T-helper 22 cell (primary cell): ENCODE data around the gene F5.
"Not testable (repeated sequence)": the region's sequence is repeated elsewhere in the genome, so short reads cannot be mapped to it uniquely, and the experiment has no call there.

Experiments used
- DNase-seq: peaks from one replicate; pipeline ENCODE4 v3.0.0-alpha.2; 2020; ENCODE audit warnings: low read depth

Gene F5

GRCh38 chr1:169538998-169539871 lies 47.0 kb downstream of the F5 start:
- no peak for DNase-seq

GRCh38 chr1:169534653-169535052 lies 51.6 kb downstream of the F5 start:
- DNase-seq: no peak

GRCh38 chr1:169533528-169534190 lies 52.6 kb downstream of the F5 start:
- not testable (repeated sequence) for DNase-seq

- no peak for DNase-seq
These were observed 55.8 kb downstream of the F5 start for GRCh38 chr1:169530448-169530847.

- no peak for DNase-seq
These were observed 57.1 kb downstream of the F5 start for GRCh38 chr1:169529068-169529642.

- DNase-seq: no peak
These were observed 57.8 kb downstream of the F5 start for GRCh38 chr1:169528215-169529067.

GRCh38 chr1:169527451-169528214 lies 58.6 kb downstream of the F5 start:
- no peak for DNase-seq

GRCh38 chr1:169527001-169527400 lies 59.3 kb downstream of the F5 start:
- DNase-seq: no peak

GRCh38 chr1:169526120-169526832 lies 60.0 kb downstream of the F5 start:
- no peak for DNase-seq

GRCh38 chr1:169525391-169525790 lies 60.9 kb downstream of the F5 start:
- DNase-seq: no peak

GRCh38 chr1:169523904-169524303 lies 62.4 kb downstream of the F5 start:
- no peak for DNase-seq

- no peak for DNase-seq
These were observed 65.1 kb downstream of the F5 start for GRCh38 chr1:169521226-169521625.

- no peak for DNase-seq
These were observed 68.6 kb downstream of the F5 start for GRCh38 chr1:169517558-169518186.

- no peak for DNase-seq
These were observed 70.6 kb downstream of the F5 start for GRCh38 chr1:169515641-169516040.

- no peak for DNase-seq
These were observed 71.6 kb downstream of the F5 start for GRCh38 chr1:169514566-169515270.

GRCh38 chr1:169513208-169513607 lies 73.1 kb downstream of the F5 start:
- no peak for DNase-seq

GRCh38 chr1:169511316-169512005 lies 74.8 kb downstream of the F5 start:
- DNase-seq: no peak

- no peak for DNase-seq
These were observed 76.2 kb downstream of the F5 start for GRCh38 chr1:169510060-169510459.

GRCh38 chr1:169509354-169509753 lies 76.9 kb downstream of the F5 start:
- no peak for DNase-seq
